AG10803 (cell line): ENCODE data around the gene PCSK7.

Experiments
- DNase-seq: peaks from one replicate; pipeline ENCODE4 v3.0.0; 2010; ENCODE audit warnings: low read depth
- H3K4me3 ChIP-seq: 2 replicates; pipeline ENCODE4 v1.5.1; 2011; ENCODE audit warnings: mild to moderate bottlenecking, low read length, control low read depth
- TF ChIP-seq, protein P1 (sequence below): conservative IDR thresholded peaks from 2 replicates; pipeline ENCODE4 v1.5.1; 2011; ENCODE audit warnings: mild to moderate bottlenecking, low read length, control low read depth, inconsistent platforms

Gene PCSK7

DNA sequence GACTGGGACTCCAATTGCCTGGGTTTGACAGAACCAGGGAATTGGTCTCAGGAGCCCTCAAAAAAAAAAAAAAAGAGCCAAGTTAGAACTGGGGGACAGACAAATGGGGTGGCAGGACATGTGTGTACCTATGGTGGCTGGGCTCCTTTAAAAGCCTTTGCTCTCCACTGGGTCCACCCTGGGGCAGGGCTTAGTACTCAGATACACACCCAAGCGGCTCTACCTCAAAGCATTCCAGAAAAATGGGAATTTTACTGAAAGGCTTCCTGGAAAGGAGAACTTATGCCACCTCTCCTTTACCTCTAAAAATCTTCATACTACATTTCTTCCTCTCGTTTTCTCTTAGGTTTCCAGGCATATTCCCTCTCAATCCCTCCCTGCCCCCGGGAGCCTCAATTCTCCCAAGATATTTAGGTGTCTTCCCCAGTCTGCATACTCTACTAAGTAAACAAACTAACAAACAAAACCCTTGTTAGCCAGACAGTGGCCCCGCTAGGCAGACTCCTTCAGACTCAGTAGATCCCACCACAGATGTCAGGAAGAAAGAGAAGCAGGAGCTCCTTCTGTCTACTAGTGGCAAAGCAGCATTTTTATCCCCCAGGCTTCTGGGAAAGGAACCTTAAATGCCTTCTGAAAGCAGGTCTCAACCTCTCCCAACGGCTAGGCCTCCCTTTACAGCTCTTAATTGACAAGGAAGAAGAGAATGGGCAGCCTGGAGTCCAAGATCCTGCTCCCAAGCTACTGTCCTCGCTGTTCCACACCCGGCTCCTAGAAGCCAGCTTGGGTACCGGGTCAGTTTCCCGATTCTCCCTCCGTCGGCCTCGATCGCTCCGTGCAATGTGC, 653 bp downstream of the PCSK7 start:
- DNase-seq = no peak
- H3K4me3 ChIP-seq = peak overlapping the region; percentile 76
- TF ChIP-seq, protein P1, sequence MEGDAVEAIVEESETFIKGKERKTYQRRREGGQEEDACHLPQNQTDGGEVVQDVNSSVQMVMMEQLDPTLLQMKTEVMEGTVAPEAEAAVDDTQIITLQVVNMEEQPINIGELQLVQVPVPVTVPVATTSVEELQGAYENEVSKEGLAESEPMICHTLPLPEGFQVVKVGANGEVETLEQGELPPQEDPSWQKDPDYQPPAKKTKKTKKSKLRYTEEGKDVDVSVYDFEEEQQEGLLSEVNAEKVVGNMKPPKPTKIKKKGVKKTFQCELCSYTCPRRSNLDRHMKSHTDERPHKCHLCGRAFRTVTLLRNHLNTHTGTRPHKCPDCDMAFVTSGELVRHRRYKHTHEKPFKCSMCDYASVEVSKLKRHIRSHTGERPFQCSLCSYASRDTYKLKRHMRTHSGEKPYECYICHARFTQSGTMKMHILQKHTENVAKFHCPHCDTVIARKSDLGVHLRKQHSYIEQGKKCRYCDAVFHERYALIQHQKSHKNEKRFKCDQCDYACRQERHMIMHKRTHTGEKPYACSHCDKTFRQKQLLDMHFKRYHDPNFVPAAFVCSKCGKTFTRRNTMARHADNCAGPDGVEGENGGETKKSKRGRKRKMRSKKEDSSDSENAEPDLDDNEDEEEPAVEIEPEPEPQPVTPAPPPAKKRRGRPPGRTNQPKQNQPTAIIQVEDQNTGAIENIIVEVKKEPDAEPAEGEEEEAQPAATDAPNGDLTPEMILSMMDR = no peak

GRCh38 chr11:117230286-117230961, 1.4 kb downstream of the PCSK7 start:
- H3K4me3 ChIP-seq = peak overlapping the region; percentile 76
- DNase-seq = no peak
- TF ChIP-seq, protein P1 = no peak

GRCh38 chr11:117229931-117230285, 2.0 kb downstream of the PCSK7 start:
- no peak overlapping the region for H3K4me3 ChIP-seq
- DNase-seq = no peak
- TF ChIP-seq, protein P1 = no peak

DNA sequence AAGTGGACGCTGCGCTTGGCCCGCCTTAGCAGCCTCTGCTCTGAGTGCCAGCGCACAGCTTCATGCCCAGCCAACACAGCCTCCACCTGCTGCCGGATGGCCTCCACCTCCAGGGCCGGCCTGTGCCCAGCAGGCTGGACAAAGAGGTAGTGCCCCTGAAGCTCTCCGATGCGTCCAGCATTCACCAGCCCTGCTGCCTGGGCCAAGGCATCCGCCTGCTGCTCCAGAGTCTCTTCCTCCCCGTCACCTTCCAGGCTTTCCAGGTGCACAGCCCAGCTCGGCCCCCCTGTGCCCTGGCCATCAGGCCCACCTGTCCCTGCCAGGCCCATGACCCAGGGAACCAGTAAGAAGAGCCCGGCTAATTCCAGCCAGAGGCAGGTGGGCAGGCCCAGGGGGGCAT, 2.5 kb downstream of the PCSK7 start:
- no peak overlapping the region for H3K4me3 ChIP-seq
- TF ChIP-seq, protein P1 = no peak
- no peak for DNase-seq

DNA sequence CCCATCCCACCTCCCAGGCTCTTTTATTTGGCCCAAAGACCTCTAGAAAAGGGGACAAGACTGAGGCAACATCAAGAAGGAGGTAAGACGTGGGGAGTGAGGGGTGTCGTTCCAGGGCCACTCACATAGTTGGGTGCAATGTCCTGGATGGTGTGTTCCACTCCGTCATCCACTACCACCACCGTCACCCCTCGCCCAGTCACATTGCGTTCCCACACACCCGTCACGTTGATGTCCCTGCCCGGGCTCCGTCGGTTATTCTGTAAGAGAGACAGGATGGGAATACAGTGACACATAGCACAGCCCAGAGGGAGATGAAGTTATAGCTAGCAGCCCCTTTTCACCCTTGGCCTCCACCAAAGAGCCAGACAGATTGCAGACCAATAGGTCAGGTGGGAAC, 3.8 kb downstream of the PCSK7 start:
- TF ChIP-seq, protein P1 = no peak
- DNase-seq = no peak
- H3K4me3 ChIP-seq = no peak overlapping the region

DNA sequence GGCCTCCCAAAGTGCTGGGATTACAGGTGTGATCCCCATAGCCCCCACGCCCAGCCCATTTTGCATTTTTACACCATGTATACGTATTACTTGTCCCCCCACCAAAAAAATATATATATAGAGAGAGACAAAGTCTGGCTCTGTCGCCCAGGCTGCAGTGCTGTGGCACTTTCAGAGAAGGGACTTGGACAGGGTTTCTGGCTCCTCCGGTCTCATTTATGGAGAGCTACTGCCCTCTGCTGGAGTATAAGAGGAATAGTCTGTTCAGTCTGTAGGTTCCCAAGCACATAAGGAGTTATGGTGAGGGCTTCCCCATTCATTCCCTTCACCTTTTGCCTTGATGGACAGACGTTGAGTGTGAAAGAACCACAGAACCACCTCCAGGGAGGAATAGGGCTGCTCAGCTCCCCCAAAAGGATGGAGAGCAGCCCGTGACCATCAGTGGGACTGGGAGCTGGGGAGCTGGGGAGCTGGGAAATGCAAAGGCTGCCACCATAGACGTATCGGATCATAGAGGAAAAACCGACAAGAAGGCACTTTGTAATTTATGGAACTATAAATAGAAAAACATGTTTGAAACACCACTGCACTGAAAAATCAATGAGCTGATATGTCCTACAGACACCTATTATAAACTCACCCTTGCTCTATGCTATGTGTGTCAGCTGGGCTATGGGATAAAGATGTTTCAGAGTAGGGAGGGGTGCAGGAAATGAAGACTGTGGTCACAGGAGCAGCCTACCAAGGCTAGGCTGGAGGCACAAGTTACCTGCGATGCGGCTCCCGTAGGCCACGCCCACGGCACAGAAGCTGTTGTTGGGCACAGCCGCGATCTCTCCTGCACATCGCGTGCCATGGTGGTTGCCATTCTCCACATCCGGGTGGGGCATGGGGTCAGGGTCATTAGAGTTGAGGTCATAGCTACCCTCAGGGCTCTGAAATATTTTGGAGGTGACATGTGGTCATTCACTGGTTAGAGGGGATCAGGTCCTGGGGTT, 5.2 kb downstream of the PCSK7 start:
- DNase-seq = peak; percentile 78
- TF ChIP-seq, protein P1 = peak; percentile 87
- no peak overlapping the region for H3K4me3 ChIP-seq
